GM21528 (cell line): ENCODE results near the gene UGT3A1.

Source experiments
- ATAC-seq: cut with Tn5 transposase; IDR thresholded peaks from one replicate; pipeline ENCODE4 v1.9.1; 2021; ENCODE audit warnings: mild to moderate bottlenecking, moderate library complexity; ENCODE audit not compliant: unreplicated experiment, low FRiP score

UGT3A1 gene

DNA sequence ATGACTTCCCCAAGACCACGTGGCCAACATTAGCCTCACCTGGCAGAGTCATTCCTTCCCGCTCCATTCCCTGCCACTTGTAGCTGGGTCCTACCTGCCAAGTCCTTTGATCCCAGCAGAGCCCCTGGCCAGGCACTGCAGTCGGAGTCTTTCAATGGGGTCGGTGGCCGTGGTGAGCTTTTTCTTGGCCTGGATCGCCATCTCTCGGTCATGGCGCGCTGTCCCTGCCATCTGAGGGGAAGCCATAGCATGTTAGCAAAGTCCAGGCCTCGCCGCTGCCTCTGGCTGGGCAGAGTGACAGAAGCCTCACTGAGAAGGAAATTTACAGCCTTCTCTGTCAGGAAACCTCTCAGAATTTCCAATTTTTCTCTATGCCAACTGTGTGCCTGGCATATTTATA lies 70.3 kb downstream of the UGT3A1 start:
- no peak for ATAC-seq

- ATAC-seq, result no peak
Measured at GRCh38 chr5:35919191-35919590, 72.0 kb downstream of the UGT3A1 start.

DNA sequence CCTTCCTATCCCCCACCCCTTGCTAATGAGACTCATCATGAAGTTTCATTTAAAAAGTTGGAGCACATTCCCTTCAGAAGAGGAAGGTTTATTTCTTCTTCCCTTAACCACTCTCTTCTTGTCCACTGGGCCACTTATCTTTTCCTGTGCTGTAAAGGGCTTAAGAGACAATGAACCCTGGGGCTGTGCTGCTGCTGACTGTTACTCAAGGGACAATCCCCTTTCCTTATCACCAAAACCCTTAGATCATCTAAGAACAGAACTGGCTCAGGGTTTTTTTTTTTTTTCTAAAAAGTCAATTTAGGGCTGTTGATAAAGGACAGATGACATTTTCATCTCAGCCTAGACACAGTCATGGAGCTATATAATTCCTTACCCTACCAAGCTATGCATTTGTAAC lies 82.4 kb downstream of the UGT3A1 start:
- ATAC-seq, result no peak

GRCh38 chr5:35908228-35908627 lies 83.0 kb downstream of the UGT3A1 start:
- no peak for ATAC-seq

DNA sequence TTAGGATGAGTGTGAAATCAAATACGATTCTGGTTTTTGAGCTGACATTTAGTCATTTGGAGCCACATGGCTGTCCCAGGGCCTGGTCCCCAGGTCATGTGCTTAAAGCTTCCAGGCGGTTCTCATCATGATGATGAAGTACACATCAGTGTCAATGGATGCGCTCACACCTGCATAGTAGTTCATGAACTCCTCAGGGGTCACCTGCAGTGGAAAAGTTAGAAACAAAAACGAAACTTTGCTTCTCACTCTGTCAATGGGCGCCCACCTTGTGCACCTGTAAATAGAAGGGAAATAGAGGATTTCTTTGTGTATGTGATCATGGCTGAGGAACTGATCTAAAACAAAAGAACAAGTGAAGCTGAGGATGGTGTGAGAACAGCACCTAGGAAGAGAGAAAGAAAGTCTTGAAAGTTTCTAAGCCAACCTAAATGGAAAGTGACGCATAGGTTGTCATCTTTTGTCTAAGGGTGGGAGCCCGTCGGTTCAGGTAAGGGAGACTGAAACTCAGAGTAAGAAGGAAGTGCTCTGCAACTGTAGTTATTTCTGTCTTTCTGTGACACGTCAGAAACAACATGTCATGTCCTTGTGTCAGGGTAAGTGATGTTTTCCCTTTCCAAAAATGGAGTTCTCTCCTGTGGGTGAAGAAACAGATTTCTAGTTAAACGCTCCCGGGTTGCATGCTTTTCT lies 86.6 kb downstream of the UGT3A1 start:
- ATAC-seq, result peak; percentile 55

DNA sequence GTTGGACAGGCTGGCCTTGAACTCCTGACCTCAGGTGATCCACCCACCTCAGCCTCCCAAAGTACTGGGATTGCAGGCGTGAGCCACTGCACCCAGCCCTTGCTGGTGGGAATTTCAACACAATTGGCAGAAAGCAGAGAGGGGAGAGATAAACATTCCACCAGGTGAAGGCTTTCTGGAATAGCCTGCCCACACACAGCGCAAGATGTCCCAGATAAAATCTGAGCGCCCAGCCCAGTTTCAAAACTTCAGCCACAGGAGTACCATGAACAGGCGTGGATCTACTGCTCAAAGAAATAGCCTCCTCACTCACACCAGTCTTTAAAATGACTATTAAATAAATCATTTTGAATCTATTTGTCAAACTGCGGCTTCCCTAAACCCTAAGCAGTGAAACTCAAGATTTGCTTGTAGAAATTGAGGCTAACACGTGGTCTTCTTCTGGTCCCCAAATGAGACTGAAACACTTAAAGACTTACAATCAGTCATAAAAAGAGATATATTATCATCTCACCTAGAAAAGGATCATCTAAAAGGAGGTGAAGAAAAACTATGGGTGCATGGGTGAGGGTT lies 87.5 kb downstream of the UGT3A1 start:
- no peak for ATAC-seq

DNA sequence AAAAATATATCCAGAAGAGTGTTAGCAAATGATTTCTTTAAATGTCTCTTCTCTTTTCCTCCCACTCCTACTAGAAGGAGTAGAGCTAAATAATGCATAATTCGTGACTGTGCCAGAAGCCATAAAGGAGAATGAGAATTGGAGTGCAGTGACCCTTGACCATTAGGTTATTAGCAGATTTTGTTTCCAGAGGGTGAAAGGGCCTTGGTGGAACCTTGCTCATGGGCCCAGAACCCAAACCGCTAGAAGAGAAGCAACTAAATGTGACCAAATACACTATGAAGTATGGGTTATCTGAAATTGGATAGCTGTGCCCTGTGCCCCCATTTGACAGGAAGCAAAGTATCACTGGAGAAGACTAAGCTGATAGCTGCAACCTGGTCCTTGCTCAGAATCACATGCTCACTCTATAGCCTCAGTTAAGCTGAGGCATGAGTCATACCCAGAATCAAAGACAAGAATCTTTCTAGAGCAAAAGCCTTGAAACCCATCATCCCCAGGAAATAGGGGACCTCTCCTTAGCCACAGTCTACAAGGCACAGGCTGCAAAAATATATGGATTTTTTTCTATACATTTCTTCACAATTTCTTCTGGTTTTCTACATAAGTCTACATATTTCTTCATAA lies 89.0 kb downstream of the UGT3A1 start:
- ATAC-seq, result peak; percentile 50
